K562 (cell line): ENCODE measurements around the gene ZFYVE27. TPM values are rescaled to one million over a fixed set of nuclear protein-coding genes. Genes with fewer than 3 reads are reported as not detected.
A peak's percentile ranks its signal among the peaks of the same experiment; 100 is the strongest.

ENCODE experiments used
- ATAC-seq: fragments of 200-7000 bp; cut with Tn5 transposase; 3 replicates; pipeline ENCODE4 v1.9.1; 2020; ENCODE audit warnings: moderate library complexity
- BruUV-seq: library from RNA; stranded (reverse); fragments of 400-500 nt; replicated peaks from 2 replicates; lab custom pipeline; 2021; lab: Mats Ljungman, UMichigan
- CTCF ChIA-PET: fragments of 300-600 bp; formaldehyde crosslinking; extraction: SDS; loops from one replicate; lab custom pipeline; 2021; ENCODE audit warnings: low intra/inter-chr PET ratio; lab: Yijun Ruan, JAX
- POLR2A ChIA-PET: fragments of 300-600, 350-650 bp; sonication (Branson Sonifier 250); formaldehyde crosslinking; extraction: SDS; loops from one replicate; lab custom pipeline; 2021; ENCODE audit warnings: antibody characterized with exemption, inconsistent platforms; lab: Yijun Ruan, JAX
- DNase-seq, 4 experiments: peaks; one replicate each; pipeline versions ENCODE4 v3.0.0 to v3.0.0-alpha.2; 2011 to 2018; ENCODE audit warnings: low spot score in 3 of 4, mixed read lengths in 3 of 4; ENCODE audit errors: extremely low read depth in 1 of 4
- FAIRE-seq: peaks from 2 replicates; lab custom pipeline; 2011; peaks lifted over from hg19 to GRCh38; lab: Jason Lieb, UNC
- H2AFZ ChIP-seq: 2 replicates; pipeline ENCODE4 v1.6.0; 2011; ENCODE audit warnings: low read depth, low read length, control low read depth, inconsistent platforms
- H3K27ac ChIP-seq: fragments of 200-600 bp; 3 replicates; pipeline ENCODE4 v1.8.0; 2011; ENCODE audit warnings: low read depth, mild to moderate bottlenecking, control low read depth, inconsistent platforms, low read length, moderate library complexity, mixed read lengths; ENCODE audit errors: extremely low read depth
- H3K27me3 ChIP-seq, 2 experiments: fragments of 300-600 bp in 1 of 2; 2 replicates in 1 of 2; 3 replicates in 1 of 2; pipeline versions ENCODE4 v1.6.0 to v1.8.0; 2011; ENCODE audit warnings: inconsistent platforms in 2 of 2, low read length in 2 of 2, mild to moderate bottlenecking in 1 of 2, mixed read lengths in 1 of 2, moderate library complexity in 1 of 2; ENCODE audit not compliant: control insufficient read depth in 2 of 2, insufficient read depth in 2 of 2
- H3K36me3 ChIP-seq: fragments of 300-600 bp; 3 replicates; pipeline ENCODE4 v1.8.0; 2011; ENCODE audit warnings: mild to moderate bottlenecking, low read length, inconsistent platforms; ENCODE audit not compliant: control insufficient read depth, insufficient read depth
- H3K4me1 ChIP-seq, 2 experiments: fragments of 200-600 bp in 1 of 2; replicated peaks in 1 of 2; 2 replicates in 1 of 2; 3 replicates in 1 of 2; pipeline versions ENCODE4 v1.5.1 to v1.8.0; 2011; ENCODE audit warnings: inconsistent platforms in 2 of 2, low read length in 2 of 2, mild to moderate bottlenecking in 1 of 2, mixed read lengths in 1 of 2, moderate library complexity in 1 of 2; ENCODE audit not compliant: control insufficient read depth in 2 of 2, insufficient read depth in 2 of 2
- H3K4me2 ChIP-seq: 2 replicates; pipeline ENCODE4 v1.6.1; 2011; ENCODE audit warnings: low read length, control low read depth, inconsistent platforms, mixed read lengths; ENCODE audit not compliant: insufficient read depth
- H3K4me3 ChIP-seq: fragments of 200-600 bp; sonication (generic), shearing (Covaris generic); 2 replicates; pipeline ENCODE4 v1.5.1; 2016; ENCODE audit warnings: control low read depth, inconsistent platforms
- H3K79me2 ChIP-seq: fragments of 200-600 bp; 3 replicates; pipeline ENCODE4 v1.8.0; 2011; ENCODE audit warnings: low read length, inconsistent platforms; ENCODE audit not compliant: control insufficient read depth, insufficient read depth
- H3K9ac ChIP-seq, 2 experiments: 2 replicates each; pipeline versions ENCODE4 v1.6.0 to v1.6.1; 2011; ENCODE audit warnings: low read depth in 2 of 2, low read length in 2 of 2, control low read depth in 1 of 2, inconsistent platforms in 1 of 2, mild to moderate bottlenecking in 1 of 2, mixed read lengths in 1 of 2; ENCODE audit not compliant: insufficient read depth in 1 of 2
- H3K9me1 ChIP-seq: one replicate; pipeline ENCODE4 v1.6.0; 2011; ENCODE audit warnings: inconsistent platforms, mild to moderate bottlenecking, low read length, moderate library complexity; ENCODE audit not compliant: control insufficient read depth, insufficient read depth
- H3K9me3 ChIP-seq: replicated peaks from 2 replicates; pipeline ENCODE4 v1.5.1; 2011; ENCODE audit warnings: low read depth, low read length, inconsistent platforms; ENCODE audit not compliant: control insufficient read depth, insufficient read depth
- H4K20me1 ChIP-seq: replicated peaks from 2 replicates; pipeline ENCODE4 v1.6.1; 2011; ENCODE audit warnings: low read length, inconsistent platforms, mixed read lengths; ENCODE audit not compliant: control insufficient read depth, insufficient read depth
- CEBPB ChIP-seq: fragments of 450-650 bp; IDR thresholded peaks from 2 replicates; pipeline ENCODE4 v1.6.1; 2016; ENCODE audit warnings: missing genetic modification characterization, missing compliant biosample characterization
- HDAC6 ChIP-seq: IDR thresholded peaks from 2 replicates; pipeline ENCODE4 v1.6.1; 2012; ENCODE audit warnings: low read depth, mild to moderate bottlenecking, control low read depth, inconsistent platforms, low read length, moderate library complexity
- NBN ChIP-seq: fragments of 450-650 bp; IDR thresholded peaks from 2 replicates; pipeline ENCODE4 v1.6.1; 2016; ENCODE audit warnings: low read depth, mild to moderate bottlenecking
- NFIC ChIP-seq: fragments of 450-650 bp; IDR thresholded peaks from 2 replicates; pipeline ENCODE4 v1.6.1; 2017; ENCODE audit warnings: mild to moderate bottlenecking, inconsistent platforms
- STAG1 ChIP-seq: sonication (generic); formaldehyde crosslinking; IDR thresholded peaks from 2 replicates; pipeline ENCODE4 v1.5.0; 2020; ENCODE audit warnings: missing genetic modification reagents, borderline replicate concordance
- ZBTB9 ChIP-seq: fragments of 450-650 bp; formaldehyde crosslinking; IDR thresholded peaks from 2 replicates; pipeline ENCODE4 v1.4.0; 2020; ENCODE audit warnings: mild to moderate bottlenecking, moderate library complexity
- ZNF12 ChIP-seq: sonication (generic); formaldehyde crosslinking; IDR thresholded peaks from 2 replicates; pipeline ENCODE4 v1.4.0; 2020; ENCODE audit warnings: mild to moderate bottlenecking, missing genetic modification reagents
- WGBS: fragments of 100-300 bp; shearing (Covaris generic); methylation state at CpG from one replicate; pipeline ENCODE4 v1.1.6; 2016; ENCODE audit warnings: low coverage, mixed read lengths; ENCODE audit not compliant: insufficient coverage; ENCODE audit errors: missing lambda C conversion rate; 5-methylcytosine and 5-hydroxymethylcytosine counted together
- in situ Hi-C: fragments of 300-500 bp; cut with MboI; formaldehyde crosslinking; loops from 4 replicates; pipeline ENCODE4 v1.15.0; 2018; ENCODE audit warnings: inconsistent platforms, mixed read lengths
- intact Hi-C: fragments of 100-400 bp; cut with micrococcal nuclease; formaldehyde crosslinking; loops from 2 replicates; pipeline ENCODE4 v1.14.2; 2022
- polyA plus RNA-seq, 8 experiments: library from polyadenylated mRNA; depleted of rRNA in 4 of 8; stranded (reverse) in 5 of 8; unstranded in 3 of 8; fragments of >200 nt; fragmentation: Nextera tagmentation in 2 of 8; fragmentation: Illumina TruSeq in 1 of 8; extraction: Ambion mirVana in 2 of 8; extraction: Trizol in 1 of 8; gene quantifications; 2 replicates each; pipeline versions ENCODE4 v1.2.1 to v1.2.3, GENCODE V29; 2011 to 2014; ENCODE audit warnings: inconsistent platforms in 1 of 8, missing spikeins in 1 of 8
- total RNA-seq, 7 experiments: library from RNA; depleted of rRNA in 6 of 7; stranded (reverse); fragments of >200 nt in 6 of 7; fragmentation: Illumina TruSeq in 2 of 7; extraction: Trizol in 2 of 7; gene quantifications; 2 replicates each; pipeline versions ENCODE4 v1.2.1 to v1.2.3, GENCODE V29; 2011 to 2021; ENCODE audit warnings: low replicate concordance in 1 of 7

The ZFYVE27 gene
- total and polyA plus RNA-seq, 9 of the 15 experiments (the other 6 are each of a cell fraction or from before 2014, with no cell fraction given): 0.81 to 21.9 (median 15.3) TPM

- ATAC-seq (peak; percentile 62), DNase-seq (no peak), FAIRE-seq (no peak)
- POLR2A ChIA-PET: interaction anchor here (0.7 to 1.8 kb wide), 5 partner anchors 10 to 119 kb away, joined by 3 to 7 read pairs (median 4); partner anchors contain the start of gene ZFYVE27
- intact Hi-C loops: no loop called here
- Histone ChIP-seq H3K9me3 (no peaks in the 10 kb centered on the region), H3K27me3 (no peaks in the 10 kb centered on the region), H3K27ac (no peak overlapping the region), H3K4me1 (peaks cover under 1 to 2% of the 10 kb centered on the region in 2 experiments; a peak in 4 of 5 replicates), H3K79me2 (no peaks in the 10 kb centered on the region), H4K20me1 (no peaks in the 10 kb centered on the region), H3K9ac (no peak overlapping the region), H3K36me3 (no peaks in the 10 kb centered on the region), H3K9me1 (no peaks in the 10 kb centered on the region), H3K4me3 (no peak overlapping the region), H2AFZ (peak overlapping the region; percentile 23; the same call in 1 of the 2 replicates), H3K4me2 (no peak overlapping the region)
- TF ChIP-seq ZNF12 (CRISPR knock-in tag): no peak
- no peak for TF ChIP-seq STAG1 (CRISPR knock-in tag)
- peak; percentile 59; the same call in 1 of the 2 replicates for TF ChIP-seq CEBPB (tag)
- TF ChIP-seq HDAC6: no peak
- no peak for TF ChIP-seq ZBTB9 (CRISPR knock-in tag)
- no peak for TF ChIP-seq NBN
- TF ChIP-seq NFIC: peak; percentile 68
- no TSS peak for BruUV-seq
- WGBS: 28% methylated on average over 5 of the region's 5 CpGs
- in situ Hi-C loops: no loop called here
- CTCF ChIA-PET: no interaction called here
Measured at GRCh38 chr10:97724341-97724941, 12.5 kb upstream of the ZFYVE27 start.
